ENCODE results near the gene TRPM3.
A peak's percentile ranks its signal among the peaks of the same experiment; 100 is the strongest.

Gene TRPM3

DNA sequence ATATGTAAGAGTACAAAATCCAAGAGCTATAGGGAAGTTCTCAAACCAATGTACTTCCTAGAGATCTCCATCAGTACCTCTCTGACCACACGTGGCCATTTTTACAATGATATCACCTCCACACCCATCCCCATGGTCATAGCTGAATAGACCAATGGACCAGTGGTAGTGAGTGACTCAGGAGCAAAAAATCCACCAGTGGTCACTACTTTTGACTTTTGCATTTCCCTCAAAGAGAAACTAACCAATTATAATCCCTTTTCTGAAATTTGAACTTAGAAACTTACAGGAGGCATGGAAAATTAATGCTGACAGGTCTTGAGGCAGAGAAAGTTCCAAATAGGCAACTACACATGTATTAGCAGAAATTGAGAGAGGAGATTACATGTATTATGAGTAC is 238.4 kb downstream of the TRPM3 start:
- no peak for DNase-seq

DNA sequence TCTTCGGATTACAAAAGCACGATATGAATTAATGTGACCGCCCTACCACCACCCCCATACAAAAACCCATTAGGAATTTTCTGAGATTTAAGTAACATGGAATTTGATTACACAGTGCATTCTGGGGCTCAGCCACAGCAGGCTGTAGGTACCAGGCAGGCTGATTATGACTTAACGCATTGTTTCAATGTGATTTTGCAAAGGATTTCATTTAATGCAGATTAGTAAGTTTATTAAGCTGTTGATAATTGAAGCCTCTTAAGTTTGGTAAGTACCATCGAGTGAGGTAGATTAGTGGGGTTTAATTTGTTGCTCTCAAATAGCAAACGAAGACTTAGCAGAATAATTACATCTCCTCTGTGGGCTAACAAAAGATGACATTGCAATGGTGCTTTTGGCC is 240.1 kb downstream of the TRPM3 start:
- DNase-seq, result peak; percentile 39 to 71

DNA sequence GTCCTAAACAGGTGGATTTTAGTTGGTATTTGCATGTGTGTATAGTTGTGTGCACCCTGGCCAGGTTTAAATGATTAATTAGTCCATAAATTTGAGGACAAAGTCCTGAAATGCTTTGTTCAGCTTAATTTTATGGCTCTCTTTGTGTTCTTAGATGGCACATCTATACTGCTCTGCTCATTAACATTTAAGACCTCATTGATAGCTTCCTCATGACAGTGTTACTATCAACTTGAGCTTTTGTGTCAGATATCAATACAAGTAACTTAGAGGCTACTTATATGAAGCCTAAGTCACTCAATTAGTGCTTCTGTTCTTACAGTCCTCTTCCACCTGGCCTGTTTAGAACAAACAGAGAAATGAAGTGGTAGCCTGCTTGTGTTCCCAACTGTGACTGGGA is 240.9 kb downstream of the TRPM3 start:
- peak in 1 of 2 experiments; percentile 8 for DNase-seq

DNA sequence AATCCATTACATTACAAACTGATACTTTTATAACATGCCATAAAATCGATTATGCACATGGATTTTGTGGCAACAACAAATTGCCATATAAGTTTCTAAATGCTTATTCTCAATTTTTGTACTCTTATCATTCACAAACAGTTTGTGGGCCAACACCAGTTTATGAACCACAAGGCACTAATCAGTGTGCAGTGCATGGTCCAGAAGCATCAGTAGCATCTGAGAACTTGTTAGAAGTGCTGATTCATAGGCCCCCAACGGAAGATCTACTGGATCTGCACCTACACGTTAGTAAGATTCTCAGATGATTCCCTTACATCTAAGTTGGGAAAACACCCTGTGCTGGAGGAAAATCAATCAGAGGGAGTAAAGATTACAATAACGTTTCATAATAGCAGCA is 242.8 kb downstream of the TRPM3 start:
- no peak for DNase-seq

DNA sequence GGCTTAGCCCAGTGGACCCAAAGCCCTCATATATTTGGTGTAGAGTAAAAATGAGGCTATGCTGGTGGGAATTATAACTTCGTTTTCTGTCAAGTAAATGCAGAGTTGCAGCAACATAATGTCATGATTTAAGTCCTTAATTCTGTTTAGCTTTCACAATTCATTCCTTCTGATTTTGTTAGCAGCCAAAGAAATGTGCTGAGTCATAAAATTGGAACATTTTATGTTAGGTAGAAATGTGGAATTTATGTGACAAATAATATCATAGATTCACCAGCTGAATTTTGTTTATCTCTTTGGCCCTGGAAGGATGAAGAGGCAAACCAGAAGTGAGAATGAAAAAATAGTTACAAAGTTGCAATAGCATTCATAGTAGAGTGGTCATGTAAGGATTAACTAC is 247.0 kb downstream of the TRPM3 start:
- no peak for DNase-seq

DNA sequence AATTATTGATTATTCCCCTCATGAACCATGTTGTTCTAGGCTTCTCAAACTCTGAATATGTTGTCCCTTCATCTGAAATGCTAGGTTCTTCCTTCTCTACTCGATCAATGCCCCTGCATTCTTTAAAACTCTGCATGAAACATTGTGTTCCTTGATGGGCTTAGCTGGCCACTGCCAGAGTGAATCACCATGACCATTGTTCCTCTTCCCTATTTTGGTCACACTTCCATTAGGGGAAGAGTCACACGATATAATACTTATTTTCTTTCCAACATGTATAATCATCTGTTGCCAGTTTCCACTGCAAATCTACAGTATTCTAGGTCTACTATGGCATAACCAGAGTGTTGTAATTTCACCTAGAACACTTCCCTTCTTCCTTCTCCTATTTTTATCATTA is 247.9 kb downstream of the TRPM3 start:
- no peak for DNase-seq

DNA sequence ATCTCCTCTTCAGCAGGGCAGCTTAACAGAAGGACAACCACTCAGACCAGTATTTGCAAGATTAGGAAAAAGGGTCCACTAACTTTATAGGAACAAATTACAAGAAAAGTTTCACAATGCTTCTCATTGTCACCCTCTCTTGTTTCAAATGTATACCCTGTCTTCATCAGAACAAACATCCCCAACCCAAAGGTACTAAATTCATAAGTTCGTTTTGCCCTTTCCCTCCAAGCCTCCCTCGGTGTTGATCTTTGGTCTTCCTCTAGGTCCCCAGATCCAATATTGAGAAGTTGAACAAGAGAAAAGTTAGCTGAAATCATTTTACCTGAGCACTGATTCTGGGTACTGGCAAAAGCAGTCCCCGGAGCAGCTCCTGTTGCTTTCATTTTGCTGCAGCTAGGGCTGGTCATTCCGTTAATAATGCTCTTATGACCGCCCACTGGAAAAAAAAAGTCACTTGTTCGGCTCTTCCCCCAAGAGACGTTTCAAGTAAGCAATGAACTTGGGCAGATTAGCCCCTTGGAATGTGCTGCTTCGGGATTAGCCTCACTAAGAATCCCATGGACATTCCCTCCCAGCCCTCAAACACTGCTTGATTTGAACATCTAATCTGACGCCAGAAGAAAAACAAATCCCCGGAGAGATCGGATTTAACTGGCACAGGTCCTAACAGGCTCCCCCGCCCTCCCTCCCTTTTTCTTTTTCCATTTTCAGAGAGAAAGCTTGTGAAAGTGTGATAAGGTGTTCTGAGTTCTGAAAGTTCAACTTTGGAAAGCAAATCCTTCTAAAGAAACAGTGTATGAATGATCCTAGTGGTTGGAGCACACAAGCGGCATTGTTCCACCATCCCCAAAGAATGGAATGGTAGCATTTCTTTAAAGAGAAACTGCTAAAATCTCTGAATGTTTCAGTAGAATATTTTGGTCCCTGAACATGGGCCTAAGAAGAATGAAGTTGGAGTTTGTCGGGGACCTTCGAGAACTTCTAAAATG is 252.5 kb downstream of the TRPM3 start:
- peak; percentile 24 to 81 for DNase-seq

DNA sequence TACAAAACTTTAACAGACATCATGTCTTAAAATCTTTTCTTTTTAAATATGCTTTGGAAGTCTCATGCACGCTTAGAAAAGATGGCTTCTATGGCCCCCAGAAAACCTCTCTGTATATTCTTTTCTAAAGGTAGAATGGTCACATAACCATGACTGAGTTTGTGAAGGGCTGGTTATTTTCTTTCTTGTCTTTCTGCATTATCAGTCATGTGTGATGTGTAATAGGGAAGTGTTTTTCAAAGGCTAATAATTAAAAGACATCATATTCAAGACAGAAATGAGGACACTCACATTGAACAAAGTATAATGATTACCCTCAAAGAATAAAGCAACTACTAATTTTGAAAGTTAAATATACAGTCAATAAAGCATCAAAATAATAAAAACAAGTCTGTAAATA is 253.4 kb downstream of the TRPM3 start:
- no peak for DNase-seq

DNA sequence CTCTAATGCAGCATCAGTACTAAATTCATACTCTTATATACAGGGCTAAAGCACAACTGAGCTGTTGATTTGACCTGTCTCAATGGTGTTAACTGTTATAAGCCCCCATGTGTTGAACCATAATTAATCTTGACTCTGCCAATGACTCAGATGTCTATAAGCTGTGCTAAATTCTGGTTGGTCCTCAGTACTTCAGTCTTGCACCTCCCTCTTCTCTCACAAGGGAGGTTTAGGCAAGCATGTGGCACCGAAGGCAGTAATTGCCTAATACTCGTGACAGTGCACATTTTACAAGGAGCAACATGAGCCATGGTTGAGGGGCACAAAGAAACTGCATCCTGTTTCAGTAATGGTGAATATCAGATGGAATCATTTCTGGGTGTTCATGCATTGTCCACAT is 255.9 kb downstream of the TRPM3 start:
- no peak for DNase-seq

DNA sequence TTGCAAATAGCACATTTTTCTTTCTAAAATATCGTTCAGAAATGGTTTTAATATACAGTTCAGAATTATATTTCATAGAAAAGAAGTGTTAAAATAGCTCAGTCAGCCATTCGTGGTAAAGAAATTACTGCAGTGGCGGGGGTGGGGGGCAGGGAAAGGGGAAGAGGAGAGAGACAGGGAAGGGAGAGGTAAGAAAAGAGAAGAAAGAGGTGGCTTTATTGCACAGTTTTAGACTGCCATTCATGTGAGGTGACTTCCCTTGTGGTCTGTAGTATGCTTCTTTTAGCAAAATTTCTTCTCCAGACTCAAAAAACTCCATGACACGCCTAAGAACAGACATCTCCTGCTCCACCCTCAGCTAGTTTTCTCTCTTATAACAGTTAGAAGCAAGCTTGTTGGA is 259.6 kb downstream of the TRPM3 start:
- no peak for DNase-seq

DNA sequence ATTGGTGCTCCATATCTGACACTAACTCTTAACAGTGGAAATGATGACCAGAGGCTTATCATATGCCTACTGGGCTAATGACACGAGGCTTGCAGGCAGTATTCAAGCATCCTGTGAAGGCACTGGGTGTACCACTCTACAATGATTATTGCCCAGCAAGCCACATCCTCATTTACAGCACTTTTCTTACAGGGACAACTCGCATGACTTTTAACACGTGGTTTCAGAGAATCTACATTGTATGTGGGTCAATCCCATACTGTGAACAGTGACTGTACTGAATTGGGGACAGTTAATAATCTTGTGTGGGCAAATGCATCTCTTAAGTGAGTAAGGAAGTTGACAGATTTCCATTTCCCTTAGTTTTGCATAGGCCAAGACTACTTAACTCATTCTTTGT is 260.0 kb downstream of the TRPM3 start:
- no peak for DNase-seq

DNA sequence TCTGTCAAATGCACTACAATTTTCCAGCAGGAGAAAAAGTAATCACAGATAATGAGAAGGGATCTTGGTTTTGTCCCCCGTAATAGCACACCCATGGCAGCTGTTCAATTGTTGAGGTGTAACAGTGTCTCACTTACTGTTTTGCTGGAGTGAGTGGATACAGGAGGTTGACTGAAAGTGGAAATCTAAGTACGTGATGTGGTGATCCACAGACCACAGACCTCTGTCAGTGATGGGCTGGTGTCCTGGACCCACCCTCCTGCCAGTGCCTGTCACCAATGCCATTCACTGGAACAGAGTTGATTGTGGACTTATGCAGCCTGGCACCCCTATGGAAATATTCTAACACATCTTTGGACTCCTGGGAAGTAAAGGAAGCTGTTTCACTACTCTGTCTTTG is 261.7 kb downstream of the TRPM3 start:
- DNase-seq, result no peak

DNA sequence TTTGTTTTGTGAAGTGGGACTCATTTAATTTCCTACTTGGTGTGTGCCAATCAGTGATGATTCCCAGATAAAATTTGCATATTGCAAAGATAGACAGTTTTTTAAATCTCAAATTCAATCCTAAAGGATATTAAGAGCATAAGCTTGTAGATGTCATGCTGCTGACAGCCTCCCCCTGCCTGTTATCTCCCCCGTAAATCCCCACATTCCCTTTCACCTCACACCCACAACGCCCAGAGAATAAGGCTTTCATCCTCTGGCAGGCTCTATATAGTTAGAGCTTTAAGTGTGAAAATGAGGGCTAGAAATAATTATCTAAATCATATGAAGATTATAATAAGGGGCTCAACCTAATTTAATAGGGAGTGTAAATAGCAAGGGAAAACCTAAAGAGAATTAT is 265.0 kb downstream of the TRPM3 start:
- DNase-seq, result no peak

DNA sequence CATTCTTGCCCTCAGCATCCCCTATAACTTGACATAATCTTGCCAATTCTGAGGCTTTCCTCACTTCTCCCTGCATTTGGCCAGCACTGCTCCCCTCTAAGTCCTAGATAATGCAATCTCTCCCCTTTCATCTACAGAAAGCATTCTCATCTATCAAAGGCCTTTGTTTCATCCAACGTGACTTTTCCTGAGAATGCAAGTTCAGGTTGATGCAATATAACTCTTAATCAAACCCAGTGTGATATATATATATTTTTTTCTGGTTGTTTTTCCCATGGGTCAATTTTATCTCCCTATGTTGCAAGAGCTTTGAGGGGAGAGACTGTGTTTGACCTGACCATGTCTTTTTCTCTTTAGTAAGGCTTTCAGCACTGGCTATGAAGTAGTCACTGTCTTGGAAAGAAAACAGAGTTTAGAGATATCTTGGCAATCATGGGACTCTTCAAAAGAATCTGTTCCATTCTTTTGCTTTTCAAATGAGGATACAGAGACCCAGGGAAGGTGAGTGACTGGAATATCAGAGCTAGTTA is 268.6 kb downstream of the TRPM3 start:
- DNase-seq, result no peak

DNA sequence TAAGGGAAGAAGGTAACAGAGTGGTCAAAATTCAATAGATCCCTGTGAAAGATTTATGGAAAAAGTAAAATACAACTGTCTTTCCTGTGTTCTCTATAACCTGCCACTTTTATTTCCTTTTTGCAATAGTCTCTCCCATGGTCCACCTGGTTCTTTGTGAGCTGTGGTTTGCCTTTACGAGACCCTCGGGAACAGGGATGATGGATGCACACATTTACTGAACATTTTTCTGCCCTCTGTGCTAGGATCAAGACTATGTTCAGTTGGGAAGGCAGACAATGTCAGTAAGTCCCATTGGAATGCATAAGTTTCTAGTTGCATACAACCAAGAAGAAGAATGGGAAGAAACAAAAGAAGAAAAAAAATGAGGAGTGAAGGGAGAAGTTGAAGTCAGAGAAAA is 281.2 kb downstream of the TRPM3 start:
- no peak for DNase-seq

DNA sequence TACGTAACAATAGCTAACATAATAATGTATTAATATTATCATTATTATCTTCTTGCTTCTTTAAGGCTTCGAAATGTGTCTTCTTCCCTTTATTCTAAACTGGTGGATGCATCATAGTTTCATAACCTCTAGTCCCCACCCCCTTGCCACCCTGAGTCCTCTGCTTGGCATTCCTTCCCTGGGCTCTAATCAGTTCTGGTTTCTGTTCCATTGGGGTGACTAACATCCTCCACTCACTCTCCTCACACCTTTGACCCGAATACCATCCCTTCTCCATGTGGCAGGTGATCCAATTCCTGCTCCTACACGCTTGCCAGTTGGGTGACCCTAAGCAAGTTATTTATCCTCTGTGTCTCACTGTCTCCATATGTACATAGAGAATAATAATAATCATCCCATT is 286.1 kb downstream of the TRPM3 start:
- no peak for DNase-seq

DNA sequence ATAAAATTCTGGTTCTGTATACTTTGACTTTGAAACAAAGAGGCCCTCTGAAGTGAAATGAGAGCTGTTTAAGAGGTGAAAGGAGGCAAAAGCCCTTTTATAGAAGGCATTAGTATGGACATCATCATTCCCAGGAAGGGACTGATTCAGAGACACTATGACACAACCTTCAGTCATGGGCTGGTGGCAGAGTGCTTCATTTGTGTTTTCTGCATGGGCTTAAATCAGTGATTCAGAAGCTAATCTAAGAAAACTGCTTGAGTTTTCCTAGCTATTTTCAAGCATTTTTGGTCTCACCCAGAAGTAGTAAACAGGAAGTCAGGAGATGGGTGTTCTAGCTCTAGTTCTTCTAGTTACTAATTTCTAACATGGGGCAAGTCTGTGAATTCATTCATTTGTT is 288.9 kb downstream of the TRPM3 start:
- DNase-seq, result no peak

DNA sequence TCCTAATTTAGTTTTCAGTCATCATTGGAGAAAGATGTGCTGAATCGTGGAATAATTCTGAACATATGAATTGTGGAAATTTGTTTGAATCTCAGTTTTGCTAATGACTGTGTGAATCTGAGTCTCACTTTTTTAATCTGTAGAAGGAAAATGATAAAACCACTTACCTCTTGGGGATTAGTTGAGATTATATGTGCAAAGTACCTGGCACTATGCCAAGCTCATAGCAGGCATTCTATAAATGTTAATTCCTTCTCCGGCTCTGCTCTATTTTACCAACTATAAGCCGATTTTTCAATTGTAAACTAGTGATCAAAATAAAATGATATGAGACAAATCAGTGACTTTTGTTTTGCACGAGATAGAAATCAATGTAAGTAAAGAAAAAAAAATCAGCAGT is 290.8 kb downstream of the TRPM3 start:
- DNase-seq, result peak; percentile 14 to 64

DNA sequence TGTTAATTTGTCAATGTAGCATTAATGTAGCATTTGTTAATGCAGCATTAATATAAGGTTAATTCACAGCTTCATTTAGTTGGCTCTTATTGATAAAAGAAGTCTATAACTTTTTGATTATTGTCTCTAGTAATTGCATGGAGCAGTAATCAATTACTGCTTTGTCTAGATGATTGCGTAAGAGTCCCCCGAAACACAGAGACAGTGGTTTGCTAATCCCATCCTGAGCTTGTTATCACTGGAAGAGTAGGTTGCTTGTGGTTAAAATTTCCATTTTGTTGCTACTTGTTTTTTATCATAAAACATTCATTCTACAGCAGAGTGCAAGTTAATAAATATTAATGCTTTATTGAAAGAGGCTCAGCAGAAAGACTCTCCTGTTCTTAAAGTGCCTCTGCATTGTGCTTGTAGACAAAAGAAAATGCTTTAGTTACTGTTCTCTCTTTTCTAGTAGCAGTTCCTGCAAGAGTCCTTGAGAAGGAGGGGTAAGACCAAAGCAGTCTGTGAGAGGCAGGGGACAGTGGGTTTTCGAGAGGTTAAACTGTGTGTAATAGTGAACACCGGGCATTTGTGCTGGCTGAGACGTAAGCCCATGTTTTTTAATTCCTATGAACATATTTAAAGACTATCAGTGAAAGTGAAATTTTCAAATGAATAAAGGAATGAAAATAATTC is 291.7 kb downstream of the TRPM3 start:
- DNase-seq, result peak in 1 of 2 experiments; percentile 0

DNA sequence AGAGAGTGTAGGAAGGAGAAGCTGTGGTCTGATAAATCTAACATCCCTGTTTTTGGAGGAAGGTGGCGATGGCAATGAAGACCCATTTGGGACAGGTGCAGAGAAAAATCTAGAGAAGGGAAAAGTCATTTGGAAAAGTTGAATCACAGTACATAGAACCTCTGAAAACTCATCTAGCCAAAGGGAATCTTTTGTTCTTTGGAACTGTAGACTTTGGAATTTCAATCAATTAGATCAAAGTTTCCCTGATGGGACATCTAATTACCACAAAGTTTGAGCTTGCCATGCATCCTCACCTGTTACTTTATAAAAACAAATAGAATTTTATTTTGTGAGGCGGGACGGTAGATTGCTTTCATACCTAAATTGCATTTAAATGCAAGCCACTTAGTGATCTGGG is 294.9 kb downstream of the TRPM3 start:
- DNase-seq, result no peak

DNA sequence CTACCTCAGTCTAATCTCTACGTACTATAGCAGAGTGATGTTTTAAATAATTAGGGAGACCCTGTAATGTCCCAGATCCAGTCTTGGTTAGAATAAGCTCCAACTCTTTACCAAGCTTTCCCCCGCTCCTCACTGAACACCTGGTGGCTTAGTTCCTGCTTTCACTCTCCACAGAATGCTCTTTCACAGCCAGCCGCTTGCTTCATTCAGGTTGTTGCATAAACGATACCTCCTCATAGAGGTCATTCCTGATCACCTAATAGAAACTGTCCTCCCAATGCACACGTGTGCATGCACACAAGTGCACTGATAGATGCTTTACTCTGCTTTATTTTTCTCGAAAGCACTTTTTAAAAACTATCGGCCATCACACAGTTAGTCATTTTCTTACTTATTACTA is 298.1 kb downstream of the TRPM3 start:
- DNase-seq, result no peak

DNA sequence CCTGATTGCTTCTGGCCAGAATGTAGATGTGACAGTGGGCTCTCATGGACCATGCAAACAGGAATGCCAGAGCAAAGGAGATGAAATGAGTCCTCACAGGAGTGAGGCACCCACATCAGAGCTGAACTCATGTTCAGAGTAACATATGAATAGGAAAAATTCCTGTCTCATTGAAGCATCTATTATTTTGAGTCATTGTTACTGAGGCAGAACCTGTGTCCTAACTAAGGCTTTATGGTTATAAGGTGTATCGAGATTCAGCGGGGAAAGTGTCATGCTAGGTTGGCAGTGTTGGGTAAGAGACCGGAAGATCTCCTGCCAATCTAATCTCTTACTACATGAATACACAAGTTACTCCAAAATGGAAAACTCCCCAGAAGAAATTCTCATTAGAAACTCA is 304.1 kb downstream of the TRPM3 start:
- no peak for DNase-seq

DNA sequence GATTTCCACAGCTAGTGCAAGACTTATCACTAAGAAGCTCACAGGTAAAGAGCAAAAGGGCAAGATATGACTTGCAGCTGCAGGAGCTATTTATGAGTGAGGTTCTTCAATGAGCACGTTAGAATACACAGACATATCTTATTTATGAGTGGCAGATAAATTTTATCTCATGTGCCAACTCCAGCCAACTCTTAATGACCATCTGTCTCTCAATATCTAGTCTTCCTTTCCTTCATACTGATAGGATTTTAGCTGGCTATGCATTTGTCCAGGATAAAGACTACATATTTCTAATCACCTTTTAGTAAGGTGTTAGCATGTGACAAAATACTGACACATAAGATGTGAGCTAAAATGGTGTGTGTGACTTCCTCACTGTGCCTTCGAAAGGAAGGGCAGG is 304.5 kb downstream of the TRPM3 start:
- no peak for DNase-seq

DNA sequence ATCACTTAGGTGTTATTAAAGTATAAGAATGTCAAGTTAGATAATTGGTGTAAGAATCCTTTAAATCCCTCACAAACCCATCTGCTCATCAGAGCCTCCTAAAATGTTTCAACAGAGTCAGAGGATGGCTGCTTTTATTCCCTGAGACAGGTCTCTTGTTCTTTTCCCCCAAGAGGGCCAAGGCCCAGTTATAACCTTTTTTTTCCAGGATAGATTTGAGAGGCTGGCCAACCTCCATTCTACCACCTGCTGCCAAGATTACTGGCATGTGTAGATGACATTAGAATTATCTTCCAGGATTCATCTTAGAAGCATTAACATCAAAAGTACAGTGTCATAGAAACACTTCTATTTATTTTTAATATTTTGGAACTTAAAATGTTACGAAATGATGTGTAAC is 305.1 kb downstream of the TRPM3 start:
- peak; percentile 27 to 47 for DNase-seq
